Activated CD8-positive, alpha-beta memory T cell treated with anti-CD3 and anti-CD28 coated beads, Interleukin-2, amount 50 U/mL, for 24 hours (primary cell): ENCODE results near the gene NLGN2.
A peak's percentile ranks its signal among the peaks of the same experiment; 100 is the strongest.

Experiments used
- DNase-seq: peaks from one replicate; pipeline ENCODE4 v3.0.0-alpha.2; 2020; ENCODE audit errors: extremely low read depth

The NLGN2 gene

DNA sequence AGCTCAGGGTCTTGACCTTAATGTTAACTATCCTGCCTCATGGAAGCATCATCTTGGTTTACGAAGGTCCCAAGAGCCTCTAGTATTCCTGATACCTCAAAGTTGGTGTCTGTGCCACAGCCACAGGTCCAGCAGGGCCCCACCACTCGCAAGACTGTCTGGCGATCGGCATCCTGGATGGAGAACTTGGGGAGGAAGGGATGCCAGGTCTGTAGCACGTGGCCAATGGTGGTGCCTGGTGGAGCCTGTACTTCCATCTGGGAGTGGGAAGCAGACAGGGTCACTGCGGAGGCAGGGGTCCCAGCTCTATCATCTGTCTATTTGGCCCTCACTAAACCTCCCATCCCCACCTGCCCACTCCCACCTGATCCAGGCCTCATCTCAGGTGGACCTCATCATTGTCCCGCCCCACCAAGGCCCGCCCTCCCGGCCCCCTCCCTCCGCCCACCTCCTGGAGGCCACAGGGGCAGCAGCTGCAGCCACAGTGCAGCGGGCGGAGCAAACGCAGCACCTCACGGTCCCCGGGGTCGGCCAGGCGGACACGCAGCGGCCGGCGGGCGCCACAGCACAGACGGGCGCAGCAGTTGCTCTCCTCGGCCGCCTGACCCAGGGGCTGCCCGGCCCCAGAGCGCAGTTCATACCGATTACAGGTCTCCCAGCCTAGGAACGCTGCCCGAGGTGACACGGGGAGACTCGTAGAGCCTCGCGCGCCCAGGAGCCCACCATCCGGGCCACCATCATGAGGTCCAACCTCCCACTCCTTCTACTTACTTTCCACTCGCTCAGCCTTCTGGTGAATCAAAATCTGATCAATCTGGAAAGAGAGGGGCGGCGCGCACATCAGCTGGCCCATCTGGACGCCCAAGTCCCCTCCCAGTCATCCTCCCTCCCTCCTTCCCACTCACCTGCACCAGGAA, 14.7 kb upstream of the NLGN2 start:
- DNase-seq: no peak

DNA sequence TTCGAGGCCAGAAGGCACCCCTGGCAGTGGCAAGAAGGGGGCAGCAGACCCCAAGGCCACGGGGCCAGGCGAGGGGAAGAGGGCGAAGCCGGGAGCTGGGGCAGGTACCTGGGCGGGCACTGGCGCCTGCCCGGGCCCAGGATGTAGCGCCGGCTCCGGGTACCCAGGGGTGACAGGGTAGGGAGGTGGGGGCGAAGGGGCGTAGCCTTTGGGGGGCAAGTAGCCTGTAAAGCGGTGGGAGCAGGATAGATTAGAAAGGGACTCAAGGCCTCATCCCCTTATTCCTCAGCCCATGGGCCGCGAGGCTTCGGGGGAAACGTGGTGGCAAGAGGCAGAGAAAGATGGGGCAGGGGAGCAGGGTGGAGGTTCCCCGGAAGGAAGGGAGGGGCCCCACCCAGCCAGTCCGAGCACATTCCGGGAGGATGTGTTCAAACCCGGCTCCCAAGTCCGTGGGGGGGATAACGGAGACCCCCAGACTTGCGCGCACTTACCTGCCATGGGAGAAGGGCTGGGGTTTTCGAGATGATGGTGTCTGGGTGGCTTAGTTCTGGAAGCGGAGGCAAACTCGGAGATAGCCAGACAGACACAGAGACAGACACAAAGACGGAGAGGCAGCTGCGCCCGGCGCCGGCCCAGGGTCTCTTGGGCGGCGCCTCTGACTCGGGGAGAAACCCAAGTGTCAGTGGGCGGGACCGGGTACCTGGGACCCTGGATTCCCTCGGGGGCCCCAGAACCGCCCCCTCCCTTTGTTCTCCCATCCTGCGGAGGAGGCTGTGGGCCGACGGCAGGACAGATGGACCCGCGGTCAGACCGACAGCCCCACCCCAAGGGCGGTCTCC, 13.8 kb upstream of the NLGN2 start:
- DNase-seq: no peak

- DNase-seq: peak; percentile 54
Measured at GRCh38 chr17:7394452-7395191, 13.0 kb upstream of the NLGN2 start, which contains the start of gene PLSCR3. Gene PLSCR3 (minus strand): TSS chr17:7394525. CDS start chr17:7394110, 415 bp downstream.

GRCh38 chr17:7396147-7396546, 11.5 kb upstream of the NLGN2 start:
- DNase-seq: no peak

DNA sequence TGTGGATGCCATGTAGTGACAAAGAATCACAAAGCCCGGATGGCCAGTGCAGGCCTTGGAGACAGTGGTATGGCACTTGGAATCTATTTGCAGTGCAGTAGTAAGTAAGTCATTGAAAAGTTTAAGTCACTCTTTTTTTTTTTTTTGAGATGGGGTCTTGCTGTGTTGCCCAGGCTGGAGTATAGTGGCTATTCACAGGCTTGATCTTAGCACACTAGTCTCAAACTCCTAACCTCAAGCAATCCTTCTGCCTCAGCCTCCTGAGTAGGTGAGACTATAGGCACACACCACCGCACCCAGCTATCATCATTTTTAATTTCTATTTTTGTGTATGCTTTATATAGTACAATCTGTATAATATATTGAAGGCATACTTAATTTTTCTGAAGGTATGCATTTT, 9.0 kb upstream of the NLGN2 start:
- DNase-seq: no peak

- DNase-seq: no peak
Measured at GRCh38 chr17:7403043-7403726, 4.5 kb upstream of the NLGN2 start.

DNA sequence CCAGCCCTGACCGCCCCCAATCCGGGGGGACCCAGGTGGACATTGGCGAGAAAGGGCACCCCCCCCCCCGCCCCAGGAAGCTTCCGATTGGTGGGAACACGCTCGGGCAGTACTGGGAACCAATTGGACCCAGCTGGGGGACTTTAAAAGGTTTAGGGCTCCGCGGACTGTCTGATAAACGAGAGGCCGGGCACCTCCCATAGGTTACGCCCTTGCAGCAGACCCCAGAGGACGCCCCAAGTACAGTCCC, 4.0 kb upstream of the NLGN2 start:
- no peak for DNase-seq

- peak; percentile 92 for DNase-seq
Measured at GRCh38 chr17:7403977-7404736, 3.5 kb upstream of the NLGN2 start, which contains the start of gene TMEM256. Gene TMEM256 (minus strand): TSS chr17:7404097. CDS start chr17:7404084, 13 bp downstream.

GRCh38 chr17:7404737-7405349, 2.8 kb upstream of the NLGN2 start:
- DNase-seq: peak; percentile 9

DNA sequence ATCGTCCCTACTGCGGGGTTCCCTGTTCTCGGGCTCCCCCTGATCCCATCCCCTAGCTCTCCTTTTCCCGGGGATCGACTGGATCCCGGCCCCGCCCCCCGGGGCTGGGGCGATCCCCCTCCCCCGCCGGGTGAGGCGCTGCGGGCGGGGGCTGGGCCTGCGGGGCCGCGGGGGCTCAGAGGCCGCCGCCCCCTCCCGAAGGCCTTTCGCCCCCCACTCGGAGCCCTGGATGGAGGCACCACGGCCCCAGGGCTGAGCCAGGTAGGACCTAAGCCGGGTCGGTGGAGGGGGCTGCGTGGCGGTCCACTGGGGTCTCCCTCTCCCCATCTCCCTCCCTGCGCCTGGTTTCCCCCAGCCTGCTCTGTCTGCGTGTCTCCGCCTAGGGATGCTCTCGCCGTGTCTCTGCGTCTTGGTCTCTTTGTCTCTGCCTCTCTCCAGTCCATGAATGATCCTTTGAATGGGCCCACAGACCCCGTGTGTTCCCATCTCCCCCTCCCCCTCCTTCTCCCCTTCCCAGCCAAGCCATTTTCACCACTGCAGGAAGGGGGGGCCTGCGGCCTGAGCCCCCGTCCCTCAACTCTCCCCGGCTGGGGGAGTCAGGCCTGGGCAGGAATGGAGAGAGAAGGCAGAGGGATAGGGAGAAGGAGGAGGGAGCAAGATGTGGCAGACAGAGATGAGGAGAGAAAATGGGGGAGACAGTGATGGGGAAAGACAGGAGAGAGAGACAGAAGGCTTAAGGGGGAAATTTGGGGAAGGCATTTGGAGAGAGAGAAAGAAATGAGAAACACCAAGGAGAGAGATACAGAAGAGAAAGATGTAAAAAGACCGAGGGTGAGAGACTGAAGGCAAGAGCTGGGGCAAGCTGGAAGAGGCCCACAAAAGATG, 2.1 kb upstream of the NLGN2 start:
- no peak for DNase-seq

- no peak for DNase-seq
Measured at GRCh38 chr17:7406235-7406825, 1.3 kb upstream of the NLGN2 start.

- DNase-seq: no peak
Measured at GRCh38 chr17:7407082-7407481, 563 bp upstream of the NLGN2 start.

- DNase-seq: no peak
Measured at GRCh38 chr17:7408252-7408727, 645 bp downstream of the NLGN2 start.

DNA sequence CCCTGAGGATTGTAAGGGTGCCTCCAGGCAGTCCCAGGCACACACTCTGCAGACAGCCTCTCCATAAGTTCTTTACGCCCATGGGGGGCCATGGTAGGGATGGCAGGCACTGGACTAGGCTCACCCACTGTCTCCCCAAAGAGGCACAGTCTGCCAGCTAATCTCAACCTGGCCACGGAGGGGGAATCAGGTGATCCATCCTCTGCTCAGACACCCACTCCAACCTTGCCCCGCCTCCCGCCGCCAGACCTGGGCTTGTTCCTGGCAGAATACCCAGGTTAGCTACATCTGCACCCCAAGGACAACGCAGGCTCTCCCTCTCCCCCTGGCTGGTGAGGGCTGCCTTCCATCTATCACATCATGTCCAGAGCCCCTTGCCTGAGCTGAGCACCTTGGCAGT, 1.2 kb downstream of the NLGN2 start:
- DNase-seq: no peak

GRCh38 chr17:7409716-7410115, 2.1 kb downstream of the NLGN2 start:
- DNase-seq: no peak

- no peak for DNase-seq
Measured at GRCh38 chr17:7410634-7411426, 3.2 kb downstream of the NLGN2 start.

DNA sequence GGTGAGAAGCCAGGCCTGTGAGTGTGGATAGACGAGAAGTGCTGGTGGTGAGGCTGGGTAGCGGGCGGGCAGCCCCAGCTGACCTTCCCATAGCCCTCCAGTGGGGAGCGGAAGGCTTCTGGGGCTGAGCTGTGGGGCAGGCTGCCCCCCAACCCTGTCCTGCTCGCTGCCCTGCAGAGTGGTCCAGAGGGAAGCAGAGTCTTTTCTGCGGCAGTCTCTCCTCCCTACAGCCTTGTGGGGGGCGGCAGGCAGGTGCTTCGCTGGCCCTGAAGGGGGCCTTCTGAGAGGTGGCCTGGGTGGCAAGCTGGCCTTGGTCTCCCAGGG, 3.7 kb downstream of the NLGN2 start:
- no peak for DNase-seq

GRCh38 chr17:7413346-7413985, 5.8 kb downstream of the NLGN2 start:
- no peak for DNase-seq
